Uterus (tissue), 2 donors: ENCODE measurements around the gene CLDN24.

ENCODE experiments used
- CTCF ChIP-seq, 4 experiments: fragments of 200-600 bp in 2 of 4; fragments of 450-650 bp in 2 of 4; sonication (generic) in 2 of 4; IDR thresholded peaks; one replicate each; pipeline ENCODE4 v1.5.1; 2016 to 2019; ENCODE audit warnings: antibody characterized with exemption in 4 of 4, mild to moderate bottlenecking in 2 of 4, moderate library complexity in 1 of 4
- POLR2A ChIP-seq, 2 donors: fragments of 450-650 bp; IDR thresholded peaks; one replicate each; pipeline ENCODE4 v1.6.1; 2016; ENCODE audit warnings: antibody characterized with exemption in 2 of 2, mild to moderate bottlenecking in 1 of 2, moderate library complexity in 1 of 2

- TF ChIP-seq CTCF (IDR thresholded peaks at IDR 0.05): no peak
- no peak for TF ChIP-seq POLR2A (IDR thresholded peaks at IDR 0.05)
Observed at GRCh38 chr4:183306811-183307210, 15.4 kb downstream of the CLDN24 start.
